BLaER1 treated with 17β-estradiol and CSF1 and Interleukin-3, amounts not matched to agents 10 nM and 100 nM (cell line): ENCODE data around the gene EREG.
A peak's percentile ranks its signal among the peaks of the same experiment; 100 is the strongest.

Experiments used
- H3K27ac ChIP-seq, 11 experiments: shearing (Covaris generic); formaldehyde crosslinking; 2 replicates each; pipeline ENCODE4 v1.8.1; 2022
- H3K27me3 ChIP-seq, 11 experiments: shearing (Covaris generic); formaldehyde crosslinking; 2 replicates each; pipeline ENCODE4 v1.8.1; 2022
- H3K36me3 ChIP-seq, 11 experiments: shearing (Covaris generic); formaldehyde crosslinking; 2 replicates each; pipeline ENCODE4 v1.8.1; 2022
- H3K4me1 ChIP-seq, 10 experiments: shearing (Covaris generic); formaldehyde crosslinking; 2 replicates each; pipeline ENCODE4 v1.8.1; 2022
- H3K4me2 ChIP-seq, 11 experiments: shearing (Covaris generic); formaldehyde crosslinking; 2 replicates each; pipeline ENCODE4 v1.8.1; 2022
- H3K4me3 ChIP-seq, 10 experiments: shearing (Covaris generic); formaldehyde crosslinking; 2 replicates each; pipeline ENCODE4 v1.8.1; 2022
- H3K9ac ChIP-seq, 11 experiments: shearing (Covaris generic); formaldehyde crosslinking; 2 replicates each; pipeline ENCODE4 v1.8.1; 2022
- H3K9me3 ChIP-seq, 11 experiments: shearing (Covaris generic); formaldehyde crosslinking; replicated peaks in 1 of 11; 2 replicates each; pipeline ENCODE4 v1.8.1; 2022
- H4K20me1 ChIP-seq, 11 experiments: shearing (Covaris generic); formaldehyde crosslinking; 2 replicates each; pipeline ENCODE4 v1.8.1; 2022
- Cebpa-rat ChIP-seq, 11 experiments: shearing (Covaris generic); IDR thresholded peaks; 2 replicates each; pipeline ENCODE4 v1.8.1; 2022

EREG gene

DNA sequence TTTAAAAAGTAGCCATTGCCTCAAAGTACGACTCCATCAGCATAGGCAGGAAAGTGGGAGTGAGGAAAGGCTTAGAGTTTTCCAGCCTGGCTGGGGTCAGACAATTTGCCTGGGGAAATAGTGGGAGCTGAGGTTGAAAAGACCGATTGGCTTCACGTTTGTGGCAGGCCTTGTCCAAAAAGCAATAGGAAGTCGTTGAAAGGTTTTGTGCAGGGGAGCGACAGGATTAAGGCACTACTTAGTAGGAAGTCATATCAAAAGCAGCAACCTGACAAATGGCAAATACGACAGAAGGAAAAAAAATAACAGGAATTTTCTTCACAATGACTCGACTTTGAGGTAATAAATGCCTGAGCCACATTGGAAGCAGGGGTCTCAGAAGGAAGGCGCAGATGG lies 691 bp upstream of the EREG start:
- Histone ChIP-seq H3K27me3 (no peaks in the 10 kb centered on the region), H3K4me2 (no peak overlapping the region), H3K9ac (no peak overlapping the region), H4K20me1 (no peaks in the 10 kb centered on the region), H3K9me3 (no peaks in the 10 kb centered on the region), H3K4me1 (peaks cover 0 to 11% (median 0%) of the 10 kb centered on the region in 10 experiments; a peak in 4 of 20 replicates), H3K36me3 (no peaks in the 10 kb centered on the region), H3K27ac (no peak overlapping the region), H3K4me3 (no peak overlapping the region)
- no peak for TF ChIP-seq Cebpa-rat (IDR thresholded peaks at IDR 0.05)

- Histone ChIP-seq H3K4me1 (peaks cover 0 to 18% (median 0%) of the 10 kb centered on the region in 10 experiments; a peak in 4 of 20 replicates), H3K9me3 (no peaks in the 10 kb centered on the region), H3K4me3 (no peak overlapping the region), H3K27me3 (no peaks in the 10 kb centered on the region), H3K36me3 (no peaks in the 10 kb centered on the region), H4K20me1 (no peaks in the 10 kb centered on the region), H3K9ac (no peak overlapping the region), H3K27ac (no peak overlapping the region), H3K4me2 (no peak overlapping the region)
- no peak for TF ChIP-seq Cebpa-rat (IDR thresholded peaks at IDR 0.05)
Observed at GRCh38 chr4:74365761-74366160, 816 bp downstream of the EREG start.

DNA sequence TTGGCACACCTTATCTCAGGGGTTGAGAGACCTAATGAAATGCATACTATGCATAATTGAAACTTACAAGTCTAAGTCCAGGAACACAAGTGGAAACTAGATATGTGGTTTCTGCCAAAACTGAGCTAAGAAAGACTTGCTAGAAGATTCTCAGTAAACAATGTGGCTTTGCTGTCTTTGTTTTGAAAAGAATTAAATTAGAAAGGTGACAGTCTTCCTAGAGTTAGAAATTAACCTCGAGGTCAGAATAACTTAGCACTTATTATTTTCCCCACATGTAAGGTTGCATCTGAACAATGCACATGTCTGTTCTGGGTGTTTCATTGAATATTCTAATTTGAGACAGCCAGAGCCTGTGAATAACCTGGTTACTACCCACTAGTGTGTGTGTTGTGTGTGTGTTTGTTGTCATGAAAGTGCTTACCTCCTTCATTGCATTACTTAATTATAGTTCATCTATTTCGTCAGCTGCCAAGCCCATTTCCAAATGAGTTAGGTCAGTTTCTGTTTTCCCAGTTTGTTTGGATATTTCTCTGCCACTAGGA lies 1.5 kb downstream of the EREG start:
- H4K20me1 ChIP-seq = no peaks in the 10 kb centered on the region
- H3K9me3 ChIP-seq = no peaks in the 10 kb centered on the region
- H3K4me1 ChIP-seq = peaks cover 0 to 21% (median 0%) of the 10 kb centered on the region in 10 experiments; a peak in 4 of 20 replicates
- H3K27me3 ChIP-seq = no peaks in the 10 kb centered on the region
- H3K9ac ChIP-seq = no peak overlapping the region
- no peaks in the 10 kb centered on the region for H3K36me3 ChIP-seq
- no peak overlapping the region for H3K27ac ChIP-seq
- no peak overlapping the region for H3K4me3 ChIP-seq
- TF ChIP-seq Cebpa-rat (IDR thresholded peaks at IDR 0.05) = no peak
- H3K4me2 ChIP-seq = peak overlapping the region in 2 of 11 experiments; percentile 10 to 18; a peak in 3 of 22 replicates

- H3K27me3 ChIP-seq = no peaks in the 10 kb centered on the region
- H3K4me3 ChIP-seq = no peak overlapping the region
- no peaks in the 10 kb centered on the region for H4K20me1 ChIP-seq
- peaks cover 0 to 21% (median 0%) of the 10 kb centered on the region in 10 experiments; a peak in 4 of 20 replicates for H3K4me1 ChIP-seq
- H3K4me2 ChIP-seq = no peak overlapping the region
- TF ChIP-seq Cebpa-rat (IDR thresholded peaks at IDR 0.05) = no peak
- H3K9ac ChIP-seq = no peak overlapping the region
- H3K27ac ChIP-seq = no peak overlapping the region
- H3K36me3 ChIP-seq = no peaks in the 10 kb centered on the region
- no peaks in the 10 kb centered on the region for H3K9me3 ChIP-seq
Observed at GRCh38 chr4:74367656-74368290, 2.8 kb downstream of the EREG start.

DNA sequence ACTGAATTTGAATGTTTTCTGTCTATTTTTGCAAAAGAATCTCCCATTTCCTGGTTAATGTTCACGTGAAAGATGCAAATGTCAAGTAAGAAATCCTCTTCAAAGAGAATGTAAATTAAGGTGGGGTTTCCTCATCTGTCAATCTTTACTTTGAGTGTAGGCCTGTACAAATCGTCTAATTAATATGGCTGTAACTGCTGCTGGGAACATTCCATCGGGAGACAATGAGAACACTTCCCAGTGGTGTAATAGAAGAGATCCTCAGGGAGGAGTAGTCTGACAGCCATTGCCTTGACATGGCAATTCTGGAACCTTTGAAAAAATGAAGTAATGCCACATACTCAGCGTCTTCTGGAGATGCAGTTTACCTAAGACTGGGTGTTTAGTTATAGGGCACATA lies 3.7 kb downstream of the EREG start:
- Histone ChIP-seq H3K4me1 (peaks cover 0 to 21% (median 0%) of the 10 kb centered on the region in 10 experiments; a peak in 5 of 20 replicates), H3K27ac (no peak overlapping the region), H4K20me1 (no peaks in the 10 kb centered on the region), H3K4me2 (no peak overlapping the region), H3K36me3 (no peaks in the 10 kb centered on the region), H3K4me3 (no peak overlapping the region), H3K9ac (no peak overlapping the region), H3K27me3 (no peaks in the 10 kb centered on the region), H3K9me3 (no peaks in the 10 kb centered on the region; a peak in 1 of 22 replicates)
- TF ChIP-seq Cebpa-rat (IDR thresholded peaks at IDR 0.05) = no peak

DNA sequence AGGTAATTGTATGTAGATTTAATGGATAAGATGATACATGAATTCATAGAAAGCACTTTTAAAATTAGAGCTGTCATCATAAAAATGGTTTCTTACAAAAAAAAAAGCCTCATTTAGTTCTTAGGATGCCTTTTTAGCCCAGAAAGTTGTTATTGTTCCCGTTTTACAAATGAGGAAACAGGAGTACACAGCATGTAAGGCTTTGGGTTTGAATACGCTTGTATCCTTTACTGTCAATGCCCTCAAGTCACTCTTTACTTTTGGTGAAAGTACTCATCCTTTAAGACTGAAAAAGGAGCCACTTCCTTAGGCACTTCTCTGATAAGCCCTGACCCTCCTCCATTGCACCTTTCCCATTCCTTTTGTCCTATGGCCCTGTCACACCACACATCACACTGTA lies 4.9 kb downstream of the EREG start:
- no peak overlapping the region for H3K9ac ChIP-seq
- H3K4me2 ChIP-seq = peak overlapping the region in 1 of 11 experiments; percentile 16; a peak in 1 of 22 replicates
- H3K27ac ChIP-seq = no peak overlapping the region
- TF ChIP-seq Cebpa-rat (IDR thresholded peaks at IDR 0.05) = no peak
- no peak overlapping the region for H3K4me3 ChIP-seq
- peaks cover 0 to 11% (median 0%) of the 10 kb centered on the region in 11 experiments; a peak in 5 of 22 replicates for H3K9me3 ChIP-seq
- peaks cover 0 to 33% (median 8%) of the 10 kb centered on the region in 10 experiments; a peak in 10 of 20 replicates for H3K4me1 ChIP-seq
- H4K20me1 ChIP-seq = no peaks in the 10 kb centered on the region
- H3K36me3 ChIP-seq = no peaks in the 10 kb centered on the region
- no peaks in the 10 kb centered on the region for H3K27me3 ChIP-seq

GRCh38 chr4:74370912-74371311 lies 6.0 kb downstream of the EREG start:
- H3K4me1 ChIP-seq = peaks cover 0 to 40% (median 9%) of the 10 kb centered on the region in 10 experiments; a peak in 10 of 20 replicates
- H3K4me3 ChIP-seq = no peak overlapping the region
- no peaks in the 10 kb centered on the region for H3K27me3 ChIP-seq
- peaks cover 0 to 16% (median 0%) of the 10 kb centered on the region in 11 experiments; a peak in 5 of 22 replicates for H3K9me3 ChIP-seq
- H3K36me3 ChIP-seq = no peaks in the 10 kb centered on the region
- no peak for TF ChIP-seq Cebpa-rat (IDR thresholded peaks at IDR 0.05)
- no peak overlapping the region for H3K9ac ChIP-seq
- H4K20me1 ChIP-seq = no peaks in the 10 kb centered on the region
- H3K4me2 ChIP-seq = no peak overlapping the region
- H3K27ac ChIP-seq = no peak overlapping the region

DNA sequence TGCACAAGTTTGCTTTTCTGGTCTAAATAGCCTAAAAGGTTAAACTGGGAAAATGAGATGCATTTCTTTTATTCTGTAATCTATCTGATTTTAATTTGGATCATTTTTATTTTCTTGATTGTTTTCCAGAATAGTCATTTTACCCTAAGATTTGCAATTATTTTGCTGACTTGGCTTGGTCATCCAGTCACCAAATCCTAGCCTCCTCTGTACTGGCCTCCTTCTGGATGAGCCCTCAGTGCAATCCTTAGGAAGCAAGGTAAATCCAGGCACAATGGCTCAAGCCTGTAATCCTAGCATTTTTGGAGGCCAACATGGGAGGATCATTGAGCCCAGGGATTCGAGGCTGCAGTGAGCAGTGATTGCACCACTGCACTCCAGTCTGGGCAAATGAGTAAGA lies 9.2 kb downstream of the EREG start:
- Histone ChIP-seq H3K27ac (peak overlapping the region in 10 of 11 experiments; percentile 33 to 78 (median 52); a peak in 17 of 22 replicates), H3K9me3 (peaks cover 0 to 16% (median 0%) of the 10 kb centered on the region in 11 experiments; a peak in 5 of 22 replicates), H3K9ac (peak overlapping the region in 1 of 11 experiments; percentile 35; a peak in 2 of 22 replicates), H3K4me2 (peak overlapping the region in 5 of 11 experiments; percentile 43 to 54 (median 46); a peak in 9 of 22 replicates), H3K4me1 (peaks cover 0 to 34% (median 9%) of the 10 kb centered on the region in 10 experiments; a peak in 10 of 20 replicates), H3K36me3 (no peaks in the 10 kb centered on the region), H4K20me1 (no peaks in the 10 kb centered on the region), H3K4me3 (0 out of 20 replicates have a peak overlapping the region, but pooled peaks of 1 of the 10 experiments have one; percentile 10), H3K27me3 (no peaks in the 10 kb centered on the region)
- no peak for TF ChIP-seq Cebpa-rat (IDR thresholded peaks at IDR 0.05)

DNA sequence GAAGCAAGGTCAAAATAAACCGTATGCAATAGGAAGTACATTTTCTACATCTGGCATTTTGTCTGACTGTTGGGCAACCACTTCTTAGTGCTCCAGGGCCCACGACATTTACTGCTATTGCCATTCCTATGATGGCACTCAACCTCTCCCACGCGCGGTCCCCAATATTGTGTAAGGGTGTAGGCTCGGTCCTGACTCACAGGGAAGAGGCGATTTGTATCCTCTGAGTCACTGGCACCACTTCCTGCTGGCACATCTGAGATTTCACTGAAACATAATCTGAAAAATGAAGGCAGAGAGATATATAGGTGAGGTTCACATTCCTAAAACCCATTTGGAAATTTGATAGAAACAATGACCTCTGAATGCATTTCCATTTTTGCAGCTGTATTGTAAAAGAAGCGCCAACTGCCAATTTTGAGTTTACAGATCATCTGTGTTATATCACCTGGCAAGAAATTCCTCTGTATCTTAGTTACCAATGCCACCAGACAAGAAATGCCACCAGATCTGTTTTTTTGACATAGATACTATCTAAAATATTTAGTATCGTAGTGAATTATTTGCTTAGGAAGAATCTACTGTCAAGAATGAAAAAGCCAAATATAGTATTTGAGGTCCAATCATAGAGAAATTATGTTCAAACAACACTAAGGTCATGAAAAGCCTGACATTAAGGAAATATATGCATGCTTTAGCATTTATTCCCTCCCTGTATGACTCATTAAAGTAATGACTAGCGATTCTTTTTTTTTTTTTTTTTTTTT lies 9.8 kb downstream of the EREG start:
- H3K27me3 ChIP-seq = no peaks in the 10 kb centered on the region
- peak in 10 of 11 experiments; percentile 29 to 92 (median 61); a peak in 13 of 22 replicates for TF ChIP-seq Cebpa-rat (IDR thresholded peaks at IDR 0.05)
- no peaks in the 10 kb centered on the region for H3K36me3 ChIP-seq
- no peaks in the 10 kb centered on the region for H4K20me1 ChIP-seq
- H3K4me1 ChIP-seq = peaks cover 0 to 32% (median 9%) of the 10 kb centered on the region in 10 experiments; a peak in 10 of 20 replicates
- peak overlapping the region in 9 of 11 experiments; percentile 33 to 78 (median 53); a peak in 14 of 22 replicates for H3K27ac ChIP-seq
- H3K9ac ChIP-seq = no peak overlapping the region; a peak in 2 of 22 replicates
- H3K4me3 ChIP-seq = no peak overlapping the region
- H3K9me3 ChIP-seq = peaks cover 0 to 16% (median 0%) of the 10 kb centered on the region in 11 experiments; a peak in 5 of 22 replicates
- peak overlapping the region in 6 of 11 experiments; percentile 5 to 54 (median 46); a peak in 10 of 22 replicates for H3K4me2 ChIP-seq
